HG02870 (cell line): ENCODE results near the gene TMPRSS2.
"Not testable (repeated sequence)": the region's sequence is repeated elsewhere in the genome, so short reads cannot be mapped to it uniquely, and the experiment has no call there.

ENCODE experiments used
- ATAC-seq: cut with Tn5 transposase; IDR thresholded peaks from one replicate; pipeline ENCODE4 v1.9.1; 2021; ENCODE audit warnings: mild to moderate bottlenecking, moderate library complexity; ENCODE audit not compliant: unreplicated experiment

Gene TMPRSS2

GRCh38 chr21:41428311-41428710 is 79.6 kb downstream of the TMPRSS2 start:
- ATAC-seq = no peak

- no peak for ATAC-seq
Observed at GRCh38 chr21:41427556-41427955, 80.4 kb downstream of the TMPRSS2 start.

GRCh38 chr21:41426676-41427404 is 81.1 kb downstream of the TMPRSS2 start:
- no peak for ATAC-seq

- ATAC-seq = peak; percentile 87
Observed at GRCh38 chr21:41425954-41426675, 81.8 kb downstream of the TMPRSS2 start, which contains the start of gene MX1. Gene MX1, plus strand, starts transcription at chr21:41426239. Its CDS starts 5,832 bp downstream, at chr21:41432071.

- no peak for ATAC-seq
Observed at GRCh38 chr21:41425588-41425953, 82.4 kb downstream of the TMPRSS2 start.

- ATAC-seq = not testable (repeated sequence)
Observed at GRCh38 chr21:41423305-41423636, 84.7 kb downstream of the TMPRSS2 start.

GRCh38 chr21:41422546-41423304 is 85.2 kb downstream of the TMPRSS2 start:
- ATAC-seq = no peak

GRCh38 chr21:41420998-41421397 is 87.0 kb downstream of the TMPRSS2 start:
- not testable (repeated sequence) for ATAC-seq

GRCh38 chr21:41419921-41420862 is 87.8 kb downstream of the TMPRSS2 start:
- ATAC-seq = peak; percentile 85

- no peak for ATAC-seq
Observed at GRCh38 chr21:41418956-41419680, 88.8 kb downstream of the TMPRSS2 start.

- ATAC-seq = no peak
Observed at GRCh38 chr21:41418393-41418792, 89.6 kb downstream of the TMPRSS2 start.

GRCh38 chr21:41417505-41417904 is 90.5 kb downstream of the TMPRSS2 start:
- not testable (repeated sequence) for ATAC-seq
